Measurements from ENCODE around the gene RPL18A. TPM values are rescaled to one million over a fixed set of nuclear protein-coding genes. Genes with fewer than 3 reads are reported as not detected.

RPL18A gene
- total RNA-seq, 2 experiments from 2014 or later: 3,019 to 3,145 TPM

GRCh38 chr19:17836530-17836929, 23.2 kb upstream of the RPL18A start:
- Histone ChIP-seq H3K36me3 (ENCODE audit: insufficient read depth, low read length) (peaks cover 25% of the 10 kb centered on the region), H4K20me1 (ENCODE audit: insufficient read depth, low read length) (no peaks in the 10 kb centered on the region), H3K79me2 (ENCODE audit: insufficient read depth, low read depth, low read length) (no peaks in the 10 kb centered on the region), H3K9me2 (ENCODE audit: insufficient read depth, low read length) (no peaks in the 10 kb centered on the region), H3K4me2 (ENCODE audit: low read length) (no peak overlapping the region), H3K4me1 (ENCODE audit: insufficient read depth, low read length, poor library complexity, severe bottlenecking) (no peaks in the 10 kb centered on the region), H2AFZ (ENCODE audit: low read length) (no peak overlapping the region), H3K9me3 (ENCODE audit: low read length) (no peaks in the 10 kb centered on the region), H3K27ac (ENCODE audit: low read depth, low read length, poor library complexity, severe bottlenecking) (no peak overlapping the region), H3K4me3 (ENCODE audit: low read depth, low read length, poor library complexity, severe bottlenecking) (no peak overlapping the region)
- CTCF ChIA-PET (ENCODE audit: unreplicated experiment): no interaction called here
- DNase-seq (ENCODE audit: low spot score): no peak
- TF ChIP-seq CTCF (conservative IDR thresholded peaks at IDR 0.05; ENCODE audit: low read length) (no peak), EZH2phosphoT487 (IDR thresholded peaks at IDR 0.05; ENCODE audit: borderline replicate concordance, low read depth, low read length) (no peak)
- POLR2A ChIA-PET: no interaction called here
- BruUV-seq (replicated peaks): no TSS peak
- intact Hi-C loops (cut with micrococcal nuclease; ENCODE audit: unreplicated experiment): no loop called here

- Histone ChIP-seq H3K4me1 (ENCODE audit: insufficient read depth, low read length, poor library complexity, severe bottlenecking) (no peaks in the 10 kb centered on the region), H3K36me3 (ENCODE audit: insufficient read depth, low read length) (peaks cover 14% of the 10 kb centered on the region), H3K4me3 (ENCODE audit: low read depth, low read length, poor library complexity, severe bottlenecking) (no peak overlapping the region), H3K9me2 (ENCODE audit: insufficient read depth, low read length) (no peaks in the 10 kb centered on the region), H3K79me2 (ENCODE audit: insufficient read depth, low read depth, low read length) (no peaks in the 10 kb centered on the region), H3K9me3 (ENCODE audit: low read length) (no peaks in the 10 kb centered on the region), H3K4me2 (ENCODE audit: low read length) (no peak overlapping the region), H2AFZ (ENCODE audit: low read length) (no peak overlapping the region), H4K20me1 (ENCODE audit: insufficient read depth, low read length) (no peaks in the 10 kb centered on the region), H3K27ac (ENCODE audit: low read depth, low read length, poor library complexity, severe bottlenecking) (no peak overlapping the region)
- no peak for DNase-seq (ENCODE audit: low spot score)
- BruUV-seq (replicated peaks): no TSS peak
- POLR2A ChIA-PET: no interaction called here
- intact Hi-C loops (cut with micrococcal nuclease; ENCODE audit: unreplicated experiment): no loop called here
- CTCF ChIA-PET (ENCODE audit: unreplicated experiment): no interaction called here
- TF ChIP-seq CTCF (conservative IDR thresholded peaks at IDR 0.05; ENCODE audit: low read length) (no peak), EZH2phosphoT487 (IDR thresholded peaks at IDR 0.05; ENCODE audit: borderline replicate concordance, low read depth, low read length) (no peak)
Observed at GRCh38 chr19:17837972-17838371, 21.7 kb upstream of the RPL18A start.

- Histone ChIP-seq H3K36me3 (ENCODE audit: insufficient read depth, low read length) (peaks cover 19% of the 10 kb centered on the region), H3K4me1 (ENCODE audit: insufficient read depth, low read length, poor library complexity, severe bottlenecking) (no peaks in the 10 kb centered on the region), H3K79me2 (ENCODE audit: insufficient read depth, low read depth, low read length) (no peaks in the 10 kb centered on the region), H3K4me3 (ENCODE audit: low read depth, low read length, poor library complexity, severe bottlenecking) (no peak overlapping the region), H2AFZ (ENCODE audit: low read length) (no peak overlapping the region), H3K4me2 (ENCODE audit: low read length) (no peak overlapping the region), H3K27ac (ENCODE audit: low read depth, low read length, poor library complexity, severe bottlenecking) (no peak overlapping the region), H4K20me1 (ENCODE audit: insufficient read depth, low read length) (no peaks in the 10 kb centered on the region), H3K9me2 (ENCODE audit: insufficient read depth, low read length) (no peaks in the 10 kb centered on the region), H3K9me3 (ENCODE audit: low read length) (no peaks in the 10 kb centered on the region)
- DNase-seq (ENCODE audit: low spot score): no peak
- no TSS peak for BruUV-seq (replicated peaks)
- TF ChIP-seq CTCF (conservative IDR thresholded peaks at IDR 0.05; ENCODE audit: low read length) (no peak), EZH2phosphoT487 (IDR thresholded peaks at IDR 0.05; ENCODE audit: borderline replicate concordance, low read depth, low read length) (no peak)
- ChIA-PET CTCF (ENCODE audit: unreplicated experiment) (no interaction called here), POLR2A (no interaction called here)
- intact Hi-C loops (cut with micrococcal nuclease; ENCODE audit: unreplicated experiment): no loop called here
Observed at GRCh38 chr19:17840019-17840418, 19.7 kb upstream of the RPL18A start.

All from OCI-LY7 (cell line).